ENCODE data around the gene LIAS.
"Not testable (repeated sequence)": the region's sequence is repeated elsewhere in the genome, so short reads cannot be mapped to it uniquely, and the experiment has no call there.

LIAS gene

GRCh38 chr4:39452860-39453587 lies 5.8 kb upstream of the LIAS start:
- no peak for DNase-seq (ENCODE audit: low spot score)

GRCh38 chr4:39453738-39454137 lies 5.1 kb upstream of the LIAS start:
- no peak for DNase-seq (ENCODE audit: low spot score)

- DNase-seq (ENCODE audit: low spot score), result no peak
Observed at GRCh38 chr4:39455486-39455885, 3.4 kb upstream of the LIAS start.

- no peak for DNase-seq (ENCODE audit: low spot score)
Observed at GRCh38 chr4:39456946-39457763, 1.7 kb upstream of the LIAS start.

DNA sequence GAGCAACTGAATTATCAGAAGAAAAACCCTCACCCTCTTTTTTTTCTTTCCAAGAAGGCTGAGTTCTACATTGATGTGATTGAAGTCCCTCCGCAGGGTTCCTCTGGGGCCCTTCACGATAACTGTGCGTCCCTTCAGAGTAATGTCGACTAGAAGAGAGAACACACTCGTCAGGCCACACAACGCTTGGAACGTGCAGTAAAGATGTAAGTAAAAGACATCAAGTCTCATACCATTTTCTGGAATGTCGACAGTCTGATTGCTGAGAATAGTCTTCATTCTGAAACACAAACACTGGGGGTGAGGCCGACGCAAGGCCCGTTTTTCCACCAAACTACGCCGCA lies 723 bp upstream of the LIAS start:
- not testable (repeated sequence) for DNase-seq (ENCODE audit: low spot score)

GRCh38 chr4:39464886-39465501 lies 6.1 kb downstream of the LIAS start:
- no peak for DNase-seq (ENCODE audit: low spot score)

DNA sequence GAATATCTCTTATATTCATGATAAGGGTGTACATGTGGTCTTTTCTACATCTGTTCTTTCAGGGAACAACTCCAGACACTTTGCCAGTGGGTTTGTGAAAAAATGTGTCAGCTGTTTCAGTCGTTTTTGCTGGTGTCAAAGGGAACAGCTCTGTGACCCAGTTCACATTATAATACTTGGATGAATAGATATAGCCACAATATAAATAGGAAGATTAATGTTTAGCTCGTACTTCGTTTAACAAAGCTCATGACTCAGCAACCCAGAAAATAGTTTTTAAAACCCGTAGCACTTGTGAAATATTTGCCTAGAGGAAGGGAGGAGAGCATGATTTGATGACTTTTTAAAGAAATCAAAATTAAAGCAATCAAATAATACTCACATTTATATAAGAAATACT lies 7.9 kb downstream of the LIAS start:
- DNase-seq (ENCODE audit: low spot score), result no peak

- no peak for DNase-seq (ENCODE audit: low spot score)
Observed at GRCh38 chr4:39467464-39467863, 8.6 kb downstream of the LIAS start.

DNA sequence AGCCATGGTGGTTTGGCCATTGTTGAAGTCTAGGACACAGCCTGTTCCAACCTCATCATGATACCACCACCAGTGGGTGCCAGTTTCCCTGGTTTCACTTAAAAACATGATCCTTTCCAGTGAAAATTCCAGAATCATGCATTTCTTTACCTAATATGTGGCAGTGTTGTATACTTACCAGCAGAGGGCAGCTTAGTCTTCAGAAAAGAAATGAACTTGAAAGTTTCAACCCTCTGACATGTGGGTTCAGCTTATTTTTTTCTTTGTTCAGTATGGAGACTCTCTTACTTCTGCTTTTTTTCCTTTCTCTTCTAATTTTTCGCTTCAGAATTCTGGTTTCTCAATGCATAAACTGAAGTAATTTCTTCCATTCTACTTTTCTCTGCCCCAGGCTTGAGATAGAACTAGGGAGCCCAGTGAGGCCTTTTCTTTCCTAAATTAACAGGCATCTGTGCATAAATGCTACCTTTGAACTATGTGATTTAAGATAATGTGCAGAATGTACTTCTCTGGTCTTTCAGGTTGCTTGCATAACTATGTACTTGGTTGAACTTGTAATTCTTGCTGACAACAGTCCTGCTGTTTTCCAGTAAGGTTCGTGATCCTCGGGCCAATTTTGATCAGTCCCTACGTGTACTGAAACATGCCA lies 10.7 kb downstream of the LIAS start:
- DNase-seq (ENCODE audit: low spot score), result peak; percentile 45

- DNase-seq (ENCODE audit: low spot score), result no peak
Observed at GRCh38 chr4:39470402-39470801, 11.5 kb downstream of the LIAS start.

DNA sequence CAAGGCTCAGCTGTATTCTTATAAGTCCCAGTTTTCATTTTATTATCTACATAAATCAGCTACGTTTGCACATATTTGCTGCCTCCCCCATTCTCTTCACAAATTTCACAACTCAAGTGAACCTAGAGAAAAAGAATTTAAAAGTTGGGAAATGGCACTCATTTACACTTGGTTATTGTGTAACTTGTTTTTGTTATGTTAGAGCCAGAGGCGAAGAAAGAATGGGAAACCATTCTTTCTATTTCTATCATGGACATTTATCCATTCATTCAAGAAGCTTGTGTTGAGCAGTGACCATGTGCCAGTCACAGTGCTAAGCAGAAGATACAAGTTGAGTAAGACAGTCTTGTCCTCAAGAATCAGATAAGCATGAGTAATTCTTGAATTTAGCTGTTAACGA lies 13.5 kb downstream of the LIAS start:
- DNase-seq (ENCODE audit: low spot score), result no peak

- no peak for DNase-seq (ENCODE audit: low spot score)
Observed at GRCh38 chr4:39476187-39476895, 17.5 kb downstream of the LIAS start.

- DNase-seq (ENCODE audit: low spot score), result no peak
Observed at GRCh38 chr4:39480251-39480650, 21.4 kb downstream of the LIAS start.

DNA sequence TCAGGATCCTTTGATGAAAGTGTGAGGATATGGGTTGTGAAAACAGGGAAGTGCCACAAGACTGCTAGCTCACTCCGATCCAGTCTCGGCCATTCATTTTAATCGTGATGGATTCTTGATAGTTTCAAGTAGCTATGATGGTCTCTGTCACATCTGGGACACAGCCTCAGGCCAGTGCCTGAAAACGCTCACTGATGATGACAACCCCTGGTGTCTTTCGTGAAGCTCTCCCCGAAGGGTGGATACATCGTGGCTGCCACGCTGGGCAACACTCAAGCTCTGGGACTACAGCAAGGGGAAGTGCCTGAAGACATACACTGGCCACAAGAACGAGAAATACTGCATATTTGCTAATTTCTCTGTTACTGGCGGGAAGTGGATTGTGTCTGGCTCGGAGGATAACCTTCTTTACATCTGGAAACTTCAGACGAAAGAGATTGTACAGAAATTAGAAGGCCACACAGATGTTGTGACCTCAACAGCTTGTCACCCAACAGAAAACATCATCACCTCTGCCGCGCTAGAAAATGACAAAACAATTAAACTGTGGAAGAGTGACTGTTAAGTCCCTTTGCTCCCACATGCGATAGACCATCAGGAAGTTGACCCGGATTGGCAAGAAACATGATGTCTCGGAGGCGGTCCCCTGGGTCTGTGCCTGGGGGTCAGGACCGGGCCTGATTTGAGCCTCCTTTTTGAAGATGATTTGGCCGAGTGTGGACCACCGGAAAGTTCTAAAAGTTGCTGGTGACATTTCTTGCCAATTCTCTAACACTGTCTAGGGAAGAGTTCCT lies 22.2 kb downstream of the LIAS start:
- DNase-seq (ENCODE audit: low spot score), result no peak

DNA sequence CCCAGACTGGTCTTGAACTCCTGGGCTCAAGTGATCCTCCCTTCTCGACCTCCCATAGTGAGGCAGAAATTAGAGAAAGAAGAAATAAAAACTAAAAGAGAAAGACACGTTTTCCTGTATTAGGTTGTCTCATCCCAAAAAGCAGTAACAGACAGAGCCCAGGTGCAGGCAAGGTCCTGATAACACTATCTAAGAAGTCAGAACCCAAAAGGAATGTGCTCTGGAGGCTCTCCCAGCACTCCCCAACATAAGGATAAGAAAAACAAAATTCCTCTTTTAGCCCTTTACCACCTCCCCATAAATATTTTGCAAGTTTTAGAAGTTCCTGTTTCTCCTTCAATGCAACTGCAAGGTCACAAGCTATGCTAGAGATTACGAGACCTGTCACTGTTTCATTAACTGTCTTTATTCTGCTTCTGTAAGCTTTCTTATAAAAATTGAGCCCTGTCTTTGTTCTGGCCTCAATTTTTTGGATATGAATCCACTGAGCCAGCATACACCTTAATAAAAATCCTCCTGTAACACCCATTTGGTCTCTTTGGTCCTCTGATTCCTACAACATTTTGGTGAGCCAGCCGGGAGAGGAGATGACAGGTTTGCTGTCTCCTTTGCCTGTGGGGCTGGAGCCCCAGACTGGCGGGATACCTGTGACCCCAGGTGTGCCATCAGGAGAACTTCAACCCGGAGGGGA lies 25.9 kb downstream of the LIAS start:
- DNase-seq (ENCODE audit: low spot score), result no peak

GRCh38 chr4:39486221-39486804 lies 27.5 kb downstream of the LIAS start:
- no peak for DNase-seq (ENCODE audit: low spot score)

DNA sequence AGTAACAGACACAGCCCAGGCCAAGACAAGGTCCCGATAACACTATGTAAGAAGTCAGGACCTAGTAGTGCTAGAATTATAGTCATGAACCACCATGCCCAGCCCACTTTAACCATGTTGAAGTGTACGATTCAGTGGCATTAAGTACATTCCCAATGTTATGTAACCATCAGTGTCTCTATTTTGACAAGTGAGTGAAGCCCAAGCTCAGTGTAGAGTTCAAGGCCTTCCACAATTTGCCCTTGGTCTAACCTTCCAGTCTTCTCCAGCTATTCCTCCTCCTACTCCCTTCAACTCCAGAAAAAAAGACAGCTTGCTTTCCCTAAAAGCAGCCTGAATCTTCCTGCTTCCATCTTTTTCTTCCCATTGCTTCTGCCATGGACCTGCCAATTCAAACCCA lies 31.5 kb downstream of the LIAS start:
- DNase-seq (ENCODE audit: low spot score), result no peak

- DNase-seq (ENCODE audit: low spot score), result no peak
Observed at GRCh38 chr4:39494354-39494753, 35.5 kb downstream of the LIAS start.

- no peak for DNase-seq (ENCODE audit: low spot score)
Observed at GRCh38 chr4:39495446-39496213, 36.8 kb downstream of the LIAS start.

All from CD4-positive, alpha-beta T cell treated with Interleukin-15 for 4 hours (primary cell).